K562 (cell line): Measurements from ENCODE around the gene MKLN1. TPM values are rescaled to one million over a fixed set of nuclear protein-coding genes. Genes with fewer than 3 reads are reported as not detected.

Source experiments
- ATAC-seq: fragments of 200-7000 bp; cut with Tn5 transposase; 3 replicates; pipeline ENCODE4 v1.9.1; 2020; ENCODE audit warnings: moderate library complexity
- BruUV-seq: library from RNA; stranded (reverse); fragments of 400-500 nt; replicated peaks from 2 replicates; lab custom pipeline; 2021; lab: Mats Ljungman, UMichigan
- CTCF ChIA-PET: fragments of 300-600 bp; formaldehyde crosslinking; extraction: SDS; loops from one replicate; lab custom pipeline; 2021; ENCODE audit warnings: low intra/inter-chr PET ratio; lab: Yijun Ruan, JAX
- POLR2A ChIA-PET: fragments of 300-600, 350-650 bp; sonication (Branson Sonifier 250); formaldehyde crosslinking; extraction: SDS; loops from one replicate; lab custom pipeline; 2021; ENCODE audit warnings: antibody characterized with exemption, inconsistent platforms; lab: Yijun Ruan, JAX
- DNase-seq, 4 experiments: peaks; one replicate each; pipeline versions ENCODE4 v3.0.0 to v3.0.0-alpha.2; 2011 to 2018; ENCODE audit warnings: low spot score in 3 of 4, mixed read lengths in 3 of 4; ENCODE audit errors: extremely low read depth in 1 of 4
- FAIRE-seq: peaks from 2 replicates; lab custom pipeline; 2011; peaks lifted over from hg19 to GRCh38; lab: Jason Lieb, UNC
- H2AFZ ChIP-seq: 2 replicates; pipeline ENCODE4 v1.6.0; 2011; ENCODE audit warnings: low read depth, low read length, control low read depth, inconsistent platforms
- H3K27ac ChIP-seq: fragments of 200-600 bp; 3 replicates; pipeline ENCODE4 v1.8.0; 2011; ENCODE audit warnings: low read depth, mild to moderate bottlenecking, control low read depth, inconsistent platforms, low read length, moderate library complexity, mixed read lengths; ENCODE audit errors: extremely low read depth
- H3K27me3 ChIP-seq, 2 experiments: fragments of 300-600 bp in 1 of 2; 2 replicates in 1 of 2; 3 replicates in 1 of 2; pipeline versions ENCODE4 v1.6.0 to v1.8.0; 2011; ENCODE audit warnings: inconsistent platforms in 2 of 2, low read length in 2 of 2, mild to moderate bottlenecking in 1 of 2, mixed read lengths in 1 of 2, moderate library complexity in 1 of 2; ENCODE audit not compliant: control insufficient read depth in 2 of 2, insufficient read depth in 2 of 2
- H3K36me3 ChIP-seq: fragments of 300-600 bp; 3 replicates; pipeline ENCODE4 v1.8.0; 2011; ENCODE audit warnings: mild to moderate bottlenecking, low read length, inconsistent platforms; ENCODE audit not compliant: control insufficient read depth, insufficient read depth
- H3K4me1 ChIP-seq, 2 experiments: fragments of 200-600 bp in 1 of 2; replicated peaks in 1 of 2; 2 replicates in 1 of 2; 3 replicates in 1 of 2; pipeline versions ENCODE4 v1.5.1 to v1.8.0; 2011; ENCODE audit warnings: inconsistent platforms in 2 of 2, low read length in 2 of 2, mild to moderate bottlenecking in 1 of 2, mixed read lengths in 1 of 2, moderate library complexity in 1 of 2; ENCODE audit not compliant: control insufficient read depth in 2 of 2, insufficient read depth in 2 of 2
- H3K4me2 ChIP-seq: 2 replicates; pipeline ENCODE4 v1.6.1; 2011; ENCODE audit warnings: low read length, control low read depth, inconsistent platforms, mixed read lengths; ENCODE audit not compliant: insufficient read depth
- H3K4me3 ChIP-seq: fragments of 200-600 bp; sonication (generic), shearing (Covaris generic); 2 replicates; pipeline ENCODE4 v1.5.1; 2016; ENCODE audit warnings: control low read depth, inconsistent platforms
- H3K79me2 ChIP-seq: fragments of 200-600 bp; 3 replicates; pipeline ENCODE4 v1.8.0; 2011; ENCODE audit warnings: low read length, inconsistent platforms; ENCODE audit not compliant: control insufficient read depth, insufficient read depth
- H3K9ac ChIP-seq, 2 experiments: 2 replicates each; pipeline versions ENCODE4 v1.6.0 to v1.6.1; 2011; ENCODE audit warnings: low read depth in 2 of 2, low read length in 2 of 2, control low read depth in 1 of 2, inconsistent platforms in 1 of 2, mild to moderate bottlenecking in 1 of 2, mixed read lengths in 1 of 2; ENCODE audit not compliant: insufficient read depth in 1 of 2
- H3K9me1 ChIP-seq: one replicate; pipeline ENCODE4 v1.6.0; 2011; ENCODE audit warnings: inconsistent platforms, mild to moderate bottlenecking, low read length, moderate library complexity; ENCODE audit not compliant: control insufficient read depth, insufficient read depth
- H3K9me3 ChIP-seq: replicated peaks from 2 replicates; pipeline ENCODE4 v1.5.1; 2011; ENCODE audit warnings: low read depth, low read length, inconsistent platforms; ENCODE audit not compliant: control insufficient read depth, insufficient read depth
- H4K20me1 ChIP-seq: replicated peaks from 2 replicates; pipeline ENCODE4 v1.6.1; 2011; ENCODE audit warnings: low read length, inconsistent platforms, mixed read lengths; ENCODE audit not compliant: control insufficient read depth, insufficient read depth
- ESRRA ChIP-seq: fragments of 450-650 bp; IDR thresholded peaks from 2 replicates; pipeline ENCODE4 v1.6.1; 2014; ENCODE audit warnings: low read depth, mild to moderate bottlenecking, moderate library complexity, borderline replicate concordance
- HMGXB4 ChIP-seq: sonication (generic); formaldehyde crosslinking; IDR thresholded peaks from 2 replicates; pipeline ENCODE4 v1.8.1; 2023; ENCODE audit warnings: mild to moderate bottlenecking, missing genetic modification reagents
- MAZ ChIP-seq, 2 experiments: fragments of 450-650 bp in 1 of 2; sonication (generic) in 1 of 2; formaldehyde crosslinking; IDR thresholded peaks in 1 of 2; conservative IDR thresholded peaks in 1 of 2; 2 replicates each; pipeline versions ENCODE4 v1.4.0 to v1.5.0; 2020; ENCODE audit warnings: mild to moderate bottlenecking in 1 of 2, missing genetic modification reagents in 1 of 2
- NR2C2 ChIP-seq, 2 experiments: fragments of 200-800 bp in 1 of 2; sonication (Bioruptor generic) in 1 of 2; sonication (generic) in 1 of 2; formaldehyde crosslinking in 1 of 2; IDR thresholded peaks; 2 replicates each; pipeline versions ENCODE4 v1.6.1 to v1.8.0; 2016 to 2022; ENCODE audit warnings: mild to moderate bottlenecking in 1 of 2, missing compliant biosample characterization in 1 of 2, missing genetic modification characterization in 1 of 2, missing genetic modification reagents in 1 of 2
- SLC30A9 ChIP-seq: fragments of 250-450 bp; sonication (Bioruptor Pico); IDR thresholded peaks from 2 replicates; pipeline ENCODE4 v1.8.0; 2022; ENCODE audit warnings: mild to moderate bottlenecking, moderate library complexity
- TGIF2 ChIP-seq: sonication (generic); formaldehyde crosslinking; IDR thresholded peaks from 2 replicates; pipeline ENCODE4 v1.8.1; 2022; ENCODE audit warnings: mild to moderate bottlenecking, missing genetic modification reagents, moderate library complexity
- YY1 ChIP-seq, 3 experiments: IDR thresholded peaks; 2 replicates each; pipeline ENCODE4 v1.6.1; 2011; ENCODE audit warnings: low read length in 2 of 3, mild to moderate bottlenecking in 2 of 3, moderate library complexity in 2 of 3, borderline replicate concordance in 1 of 3, control low read depth in 1 of 3, low read depth in 1 of 3; ENCODE audit not compliant: insufficient read depth in 3 of 3, insufficient replicate concordance in 2 of 3, control insufficient read depth in 1 of 3, insufficient read length in 1 of 3; ENCODE audit errors: extremely low read depth in 1 of 3
- ZBTB7A ChIP-seq: IDR thresholded peaks from 2 replicates; pipeline ENCODE4 v1.6.1; 2011; ENCODE audit warnings: low read depth, mild to moderate bottlenecking, low read length, moderate library complexity, borderline replicate concordance; ENCODE audit not compliant: control insufficient read depth
- WGBS: fragments of 100-300 bp; shearing (Covaris generic); methylation state at CpG from one replicate; pipeline ENCODE4 v1.1.6; 2016; ENCODE audit warnings: low coverage, mixed read lengths; ENCODE audit not compliant: insufficient coverage; ENCODE audit errors: missing lambda C conversion rate; 5-methylcytosine and 5-hydroxymethylcytosine counted together
- in situ Hi-C: fragments of 300-500 bp; cut with MboI; formaldehyde crosslinking; loops from 4 replicates; pipeline ENCODE4 v1.15.0; 2018; ENCODE audit warnings: inconsistent platforms, mixed read lengths
- intact Hi-C: fragments of 100-400 bp; cut with micrococcal nuclease; formaldehyde crosslinking; loops from 2 replicates; pipeline ENCODE4 v1.14.2; 2022
- polyA plus RNA-seq, 8 experiments: library from polyadenylated mRNA; depleted of rRNA in 4 of 8; stranded (reverse) in 5 of 8; unstranded in 3 of 8; fragments of >200 nt; fragmentation: Nextera tagmentation in 2 of 8; fragmentation: Illumina TruSeq in 1 of 8; extraction: Ambion mirVana in 2 of 8; extraction: Trizol in 1 of 8; gene quantifications; 2 replicates each; pipeline versions ENCODE4 v1.2.1 to v1.2.3, GENCODE V29; 2011 to 2014; ENCODE audit warnings: inconsistent platforms in 1 of 8, missing spikeins in 1 of 8
- total RNA-seq, 7 experiments: library from RNA; depleted of rRNA in 6 of 7; stranded (reverse); fragments of >200 nt in 6 of 7; fragmentation: Illumina TruSeq in 2 of 7; extraction: Trizol in 2 of 7; gene quantifications; 2 replicates each; pipeline versions ENCODE4 v1.2.1 to v1.2.3, GENCODE V29; 2011 to 2021; ENCODE audit warnings: low replicate concordance in 1 of 7

Gene MKLN1
- total and polyA plus RNA-seq, 9 of the 15 experiments (the other 6 are each of a cell fraction or from before 2014, with no cell fraction given) = 18.6 to 80.4 (median 56.0) TPM

DNA sequence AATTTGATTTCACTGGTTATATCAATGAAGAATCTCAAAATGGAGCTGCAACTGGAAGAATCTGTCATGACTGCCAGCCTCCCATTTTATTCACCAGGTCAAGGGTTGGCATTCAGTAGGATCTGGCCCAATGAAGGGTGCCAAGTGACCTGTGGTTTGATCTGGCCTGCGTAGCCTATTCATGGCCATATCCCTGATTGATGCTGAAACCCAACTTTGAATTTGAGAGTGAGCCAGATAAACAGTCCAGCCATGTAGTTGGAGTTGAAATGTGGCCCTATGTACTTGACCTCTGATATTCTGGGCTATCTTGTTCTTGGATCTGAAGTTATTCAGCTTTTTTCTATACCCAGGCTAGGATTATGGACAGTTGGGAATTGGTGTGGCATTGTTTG is 1.5 kb downstream of the MKLN1 start (continued):
- TF ChIP-seq YY1 (IDR thresholded peaks at IDR 0.05; ENCODE audit: borderline replicate concordance in 1 of 3, control insufficient read depth in 1 of 3, extremely low read depth in 1 of 3, insufficient read depth in 3 of 3, insufficient read length in 1 of 3, insufficient replicate concordance in 2 of 3, low read depth in 1 of 3, low read length in 2 of 3) (peak in 1 of 3 experiments; percentile 63), TGIF2 (CRISPR knock-in tag) (no peak), SLC30A9 (no peak), HMGXB4 (CRISPR knock-in tag) (no peak), NR2C2 (CRISPR knock-in tag; IDR thresholded peaks at IDR 0.05) (no peak), NR2C2 (tag; IDR thresholded peaks at IDR 0.05) (peak; percentile 57)

DNA sequence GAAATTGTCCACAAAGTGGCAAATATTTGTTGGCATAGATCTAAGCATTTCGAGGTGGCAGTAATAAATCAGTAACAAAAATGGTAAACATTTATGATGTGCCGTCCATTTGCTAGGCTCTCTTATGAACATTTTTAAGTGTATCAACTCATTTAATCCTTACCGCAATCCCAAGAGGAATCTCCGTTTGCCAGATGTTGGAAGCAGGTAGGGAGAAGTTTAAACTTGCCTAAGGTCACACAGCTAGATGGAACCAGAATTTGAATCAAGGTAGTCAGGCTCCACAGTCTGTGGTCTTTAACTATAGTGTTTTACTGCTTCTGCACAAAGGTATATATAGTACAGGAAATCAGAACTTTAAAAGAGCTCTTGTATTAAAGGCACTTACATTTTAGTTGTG is 2.6 kb downstream of the MKLN1 start:
- CTCF ChIA-PET = no interaction called here
- WGBS = 29% methylated on average over 4 of the region's 4 CpGs
- no peak for FAIRE-seq
- TF ChIP-seq ZBTB7A = no peak
- TF ChIP-seq ESRRA = 0 out of 2 replicates have a peak, but pooled peaks have one; percentile 8
- TF ChIP-seq MAZ (CRISPR knock-in tag; conservative IDR thresholded peaks at IDR 0.05 in 1 of 2, IDR thresholded peaks at IDR 0.05 in 1 of 2) = no peak

More for the DNA sequence above, 2.6 kb downstream of the MKLN1 start:
- peaks cover 81% of the 10 kb centered on the region for H3K79me2 ChIP-seq
- H3K9ac ChIP-seq = peak overlapping the region in 1 of 2 experiments; percentile 95; a peak in 2 of 4 replicates
- no peak overlapping the region; the same call in 1 of the 2 replicates for H3K4me3 ChIP-seq
- no peaks in the 10 kb centered on the region for H3K9me3 ChIP-seq
- no peaks in the 10 kb centered on the region for H3K27me3 ChIP-seq
- no TSS peak for BruUV-seq
- H3K4me2 ChIP-seq = peak overlapping the region; percentile 97
- POLR2A ChIA-PET = interaction anchor here (0.6 to 1.1 kb wide), 2 partner anchors 26 to 92 kb away, joined by 3 to 4 read pairs; no protein-coding TSS in a partner anchor
- no peak for ATAC-seq
- peaks cover 14% of the 10 kb centered on the region for H4K20me1 ChIP-seq
- intact Hi-C loops (no loop called here), in situ Hi-C loops (no loop called here)
- no peaks in the 10 kb centered on the region for H3K9me1 ChIP-seq
- peaks cover 5 to 32% of the 10 kb centered on the region in 2 experiments; a peak in 3 of 5 replicates for H3K4me1 ChIP-seq
- peaks cover 7% of the 10 kb centered on the region; the same call in 2 of the 3 replicates for H3K36me3 ChIP-seq
- no peak overlapping the region for H2AFZ ChIP-seq
- DNase-seq = no peak
- H3K27ac ChIP-seq = no peak overlapping the region
